Nephron progenitor cell (in vitro differentiated cells): ENCODE results near the gene CBX6.

Experiments used
- DNase-seq: peaks from one replicate; pipeline ENCODE4 v3.0.0; 2021
- H3K27ac Mint-ChIP-seq: 2 replicates; pipeline ENCODE4 v1.8.0; 2021; ENCODE audit warnings: mild to moderate bottlenecking, moderate library complexity, mixed read lengths
- H3K27me3 Mint-ChIP-seq: 2 replicates; pipeline ENCODE4 v1.8.0; 2021; ENCODE audit warnings: mild to moderate bottlenecking, low read depth, mixed read lengths; ENCODE audit not compliant: poor library complexity
- H3K36me3 Mint-ChIP-seq: 2 replicates; pipeline ENCODE4 v1.8.0; 2021; ENCODE audit warnings: low read depth, mixed read lengths
- H3K4me1 Mint-ChIP-seq: 2 replicates; pipeline ENCODE4 v1.8.0; 2021; ENCODE audit warnings: mixed read lengths
- H3K4me3 Mint-ChIP-seq: 2 replicates; pipeline ENCODE4 v1.8.0; 2021; ENCODE audit warnings: mild to moderate bottlenecking, moderate library complexity, mixed read lengths
- H3K9me3 Mint-ChIP-seq: 2 replicates; pipeline ENCODE4 v1.8.0; 2021; ENCODE audit warnings: mild to moderate bottlenecking, moderate library complexity, mixed read lengths
- TF ChIP-seq, protein P1 (sequence below): fragments of 200-600 bp; sonication (generic); IDR thresholded peaks from 2 replicates; pipeline ENCODE4 v1.5.0; 2021; ENCODE audit warnings: antibody characterized with exemption

Gene CBX6

DNA sequence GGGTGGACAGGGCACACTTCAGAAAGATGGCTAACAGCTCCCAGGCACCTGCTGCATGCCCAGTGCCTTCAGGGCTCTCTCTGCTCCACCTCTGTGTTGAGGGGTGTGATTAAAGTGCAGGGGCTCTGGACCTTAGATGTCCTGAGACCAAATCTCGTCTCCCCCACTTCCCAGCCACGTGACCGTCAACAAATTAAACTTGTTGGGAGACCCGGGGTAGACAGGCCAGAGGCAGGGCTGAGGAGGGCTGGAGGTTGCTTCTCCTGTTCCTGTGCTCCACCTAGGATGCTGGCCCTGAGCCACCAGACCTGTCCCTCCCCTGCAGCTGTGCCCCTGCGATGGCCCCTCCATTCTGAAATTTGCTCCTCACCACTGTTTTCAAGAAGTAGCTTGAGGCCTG is 45.2 kb downstream of the CBX6 start:
- H3K27ac Mint-ChIP-seq: no peak overlapping the region
- peaks cover 11% of the 10 kb centered on the region for H3K27me3 Mint-ChIP-seq
- no peaks in the 10 kb centered on the region for H3K4me1 Mint-ChIP-seq
- DNase-seq: no peak
- H3K36me3 Mint-ChIP-seq: no peaks in the 10 kb centered on the region
- H3K9me3 Mint-ChIP-seq: no peaks in the 10 kb centered on the region
- H3K4me3 Mint-ChIP-seq: no peak overlapping the region
- TF ChIP-seq, protein P1, sequence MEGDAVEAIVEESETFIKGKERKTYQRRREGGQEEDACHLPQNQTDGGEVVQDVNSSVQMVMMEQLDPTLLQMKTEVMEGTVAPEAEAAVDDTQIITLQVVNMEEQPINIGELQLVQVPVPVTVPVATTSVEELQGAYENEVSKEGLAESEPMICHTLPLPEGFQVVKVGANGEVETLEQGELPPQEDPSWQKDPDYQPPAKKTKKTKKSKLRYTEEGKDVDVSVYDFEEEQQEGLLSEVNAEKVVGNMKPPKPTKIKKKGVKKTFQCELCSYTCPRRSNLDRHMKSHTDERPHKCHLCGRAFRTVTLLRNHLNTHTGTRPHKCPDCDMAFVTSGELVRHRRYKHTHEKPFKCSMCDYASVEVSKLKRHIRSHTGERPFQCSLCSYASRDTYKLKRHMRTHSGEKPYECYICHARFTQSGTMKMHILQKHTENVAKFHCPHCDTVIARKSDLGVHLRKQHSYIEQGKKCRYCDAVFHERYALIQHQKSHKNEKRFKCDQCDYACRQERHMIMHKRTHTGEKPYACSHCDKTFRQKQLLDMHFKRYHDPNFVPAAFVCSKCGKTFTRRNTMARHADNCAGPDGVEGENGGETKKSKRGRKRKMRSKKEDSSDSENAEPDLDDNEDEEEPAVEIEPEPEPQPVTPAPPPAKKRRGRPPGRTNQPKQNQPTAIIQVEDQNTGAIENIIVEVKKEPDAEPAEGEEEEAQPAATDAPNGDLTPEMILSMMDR: no peak

- Mint-ChIP-seq H3K9me3 (no peaks in the 10 kb centered on the region), H3K27me3 (peaks cover 11% of the 10 kb centered on the region), H3K36me3 (no peaks in the 10 kb centered on the region), H3K4me3 (no peak overlapping the region), H3K27ac (no peak overlapping the region), H3K4me1 (no peaks in the 10 kb centered on the region)
- DNase-seq: no peak
- TF ChIP-seq, protein P1: no peak
Observed at GRCh38 chr22:38826386-38826785, 45.6 kb downstream of the CBX6 start.

DNA sequence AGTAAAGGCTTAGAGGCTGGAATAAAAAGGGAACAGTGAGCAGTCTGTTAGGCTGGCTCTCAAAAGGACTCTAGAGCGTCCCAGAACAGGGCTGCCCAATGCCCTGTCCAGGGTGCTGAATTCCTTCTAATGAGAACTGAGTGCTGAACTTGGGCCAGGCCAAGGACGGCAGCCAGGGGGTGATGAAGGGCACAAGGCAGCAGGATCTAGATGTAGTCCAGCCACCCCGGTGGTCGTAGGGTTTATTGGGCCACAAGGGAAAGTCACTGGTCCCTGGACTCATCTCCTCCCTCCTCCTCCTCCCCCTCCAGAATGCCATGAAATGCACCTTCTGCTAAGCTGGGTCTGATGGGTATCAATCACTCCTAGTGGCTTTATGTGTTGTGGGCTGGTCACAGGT is 47.4 kb downstream of the CBX6 start:
- Mint-ChIP-seq H3K27ac (no peak overlapping the region), H3K4me3 (no peak overlapping the region), H3K27me3 (peaks cover 22% of the 10 kb centered on the region), H3K4me1 (no peaks in the 10 kb centered on the region), H3K36me3 (no peaks in the 10 kb centered on the region), H3K9me3 (no peaks in the 10 kb centered on the region)
- TF ChIP-seq, protein P1: peak; percentile 62
- DNase-seq: peak; percentile 90

GRCh38 chr22:38823637-38824036 is 48.4 kb downstream of the CBX6 start:
- H3K27ac Mint-ChIP-seq: no peak overlapping the region
- no peaks in the 10 kb centered on the region for H3K9me3 Mint-ChIP-seq
- DNase-seq: no peak
- TF ChIP-seq, protein P1: no peak
- H3K4me1 Mint-ChIP-seq: no peaks in the 10 kb centered on the region
- peaks cover 27% of the 10 kb centered on the region for H3K27me3 Mint-ChIP-seq
- H3K4me3 Mint-ChIP-seq: no peak overlapping the region
- no peaks in the 10 kb centered on the region for H3K36me3 Mint-ChIP-seq

DNA sequence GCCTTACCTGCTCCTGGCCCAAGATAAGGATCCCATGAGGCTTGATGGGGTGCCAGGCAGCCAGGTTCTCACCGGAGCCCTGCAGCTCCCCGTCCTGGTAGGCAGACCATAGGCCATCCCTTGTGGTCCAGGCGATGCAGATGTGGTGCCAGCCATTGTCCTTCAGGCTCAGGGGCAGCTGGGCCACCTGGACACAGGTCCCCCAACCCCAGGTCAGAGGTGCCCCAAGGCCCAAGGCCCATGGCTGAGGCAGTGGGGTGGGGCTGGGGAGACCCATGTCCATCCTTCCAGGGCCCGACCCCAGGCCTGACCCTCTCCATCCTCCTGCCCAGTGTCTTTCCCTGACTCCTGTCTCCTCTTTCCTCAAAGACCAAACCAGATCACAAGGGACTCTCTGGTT is 48.9 kb downstream of the CBX6 start:
- no peaks in the 10 kb centered on the region for H3K9me3 Mint-ChIP-seq
- DNase-seq: no peak
- TF ChIP-seq, protein P1: no peak
- H3K27me3 Mint-ChIP-seq: peaks cover 28% of the 10 kb centered on the region
- no peak overlapping the region for H3K27ac Mint-ChIP-seq
- no peak overlapping the region for H3K4me3 Mint-ChIP-seq
- no peaks in the 10 kb centered on the region for H3K4me1 Mint-ChIP-seq
- no peaks in the 10 kb centered on the region for H3K36me3 Mint-ChIP-seq

DNA sequence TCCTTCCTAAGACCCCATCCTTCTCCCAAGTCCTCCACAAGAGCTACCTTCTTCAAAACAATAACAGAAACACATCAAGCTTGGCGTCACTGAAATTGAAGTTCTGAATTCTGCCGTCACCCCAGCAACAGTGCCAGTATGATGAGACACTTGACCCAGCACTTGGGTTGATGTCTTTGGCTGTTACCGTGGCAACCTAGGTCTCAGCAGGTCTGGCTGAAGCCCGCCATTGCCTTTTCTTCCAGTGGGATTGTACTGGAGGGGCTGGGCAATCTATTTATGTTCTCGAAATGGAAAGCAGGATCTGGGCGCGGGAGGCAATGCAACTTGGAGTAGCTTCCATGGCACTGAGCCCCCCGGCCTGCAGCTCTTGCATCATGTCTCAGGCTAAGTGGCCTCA is 52.0 kb downstream of the CBX6 start:
- Mint-ChIP-seq H3K27ac (no peak overlapping the region), H3K27me3 (peaks cover 59% of the 10 kb centered on the region)
- TF ChIP-seq, protein P1: no peak

More for the DNA sequence above, 52.0 kb downstream of the CBX6 start:
- Mint-ChIP-seq H3K36me3 (no peaks in the 10 kb centered on the region), H3K9me3 (no peaks in the 10 kb centered on the region), H3K4me1 (no peaks in the 10 kb centered on the region), H3K4me3 (no peak overlapping the region)
- no peak for DNase-seq
